Activated CD8-positive, alpha-beta T cell treated with anti-CD3 and anti-CD28 coated beads for 36 hours (primary cell): Measurements from ENCODE around the gene TFEB. TPM values are rescaled to one million over a fixed set of nuclear protein-coding genes. Genes with fewer than 3 reads are reported as not detected.

Experiments
- ATAC-seq: fragments of 200-7000 bp; cut with Tn5 transposase; one replicate; pipeline ENCODE4 v1.10.0; 2021; ENCODE audit warnings: mild to moderate bottlenecking, moderate library complexity
- CTCF ChIA-PET: fragments of 350-600 bp; sonication (Branson Sonifier 250); formaldehyde crosslinking; loops from one replicate; lab custom pipeline; 2021; ENCODE audit warnings: antibody characterized with exemption; lab: Charles Lee
- POLR2A ChIA-PET: fragments of 350-600 bp; sonication (Branson Sonifier 250); formaldehyde crosslinking; loops from one replicate; lab custom pipeline; 2021; ENCODE audit warnings: antibody characterized with exemption; lab: Charles Lee
- DNase-seq: peaks from one replicate; pipeline ENCODE4 v3.0.0-alpha.2; 2020
- H3K27ac Mint-ChIP-seq: one replicate; pipeline ENCODE4 v1.8.0; 2021; ENCODE audit warnings: mild to moderate bottlenecking, mixed read lengths
- H3K27me3 Mint-ChIP-seq: one replicate; pipeline ENCODE4 v1.8.0; 2021; ENCODE audit warnings: mixed read lengths
- H3K36me3 Mint-ChIP-seq: one replicate; pipeline ENCODE4 v1.8.0; 2021; ENCODE audit warnings: low read depth, mixed read lengths
- H3K4me1 Mint-ChIP-seq: one replicate; pipeline ENCODE4 v1.8.0; 2021; ENCODE audit warnings: low read depth, mixed read lengths
- H3K4me3 Mint-ChIP-seq: one replicate; pipeline ENCODE4 v1.8.0; 2021; ENCODE audit warnings: mild to moderate bottlenecking, moderate library complexity, mixed read lengths
- H3K9me3 Mint-ChIP-seq: one replicate; pipeline ENCODE4 v1.8.0; 2021; ENCODE audit warnings: mixed read lengths
- CTCF ChIP-seq: fragments of 200-600 bp; IDR thresholded peaks from one replicate; pipeline ENCODE4 v1.8.0; 2022; ENCODE audit warnings: antibody characterized with exemption, mild to moderate bottlenecking
- intact Hi-C: fragments of 100-400 bp; cut with micrococcal nuclease; formaldehyde crosslinking; loops from one replicate; pipeline ENCODE4 v1.10.0; 2022
- total RNA-seq, 2 experiments: library from RNA; stranded (reverse); gene quantifications; one replicate each; pipeline ENCODE4 v1.2.3, GENCODE V29; 2021

Gene TFEB
- total RNA-seq, 2 experiments from 2014 or later: 14.6 to 15.9 TPM

GRCh38 chr6:41728073-41728936 is 7.1 kb downstream of the TFEB start:
- no peak overlapping the region for H3K4me3 Mint-ChIP-seq
- POLR2A ChIA-PET: no interaction called here
- H3K27ac Mint-ChIP-seq: no peak overlapping the region
- intact Hi-C loops: no loop called here
- no peaks in the 10 kb centered on the region for H3K36me3 Mint-ChIP-seq
- DNase-seq: no peak
- H3K27me3 Mint-ChIP-seq: no peaks in the 10 kb centered on the region
- H3K4me1 Mint-ChIP-seq: peaks cover 38% of the 10 kb centered on the region
- CTCF ChIA-PET: no interaction called here
- TF ChIP-seq CTCF: no peak
- ATAC-seq: no peak
- no peaks in the 10 kb centered on the region for H3K9me3 Mint-ChIP-seq

- intact Hi-C loops: no loop called here
- ChIA-PET CTCF (no interaction called here), POLR2A (no interaction called here)
- peaks cover 33% of the 10 kb centered on the region for H3K4me1 Mint-ChIP-seq
- H3K36me3 Mint-ChIP-seq: no peaks in the 10 kb centered on the region
- H3K27me3 Mint-ChIP-seq: no peaks in the 10 kb centered on the region
- no peak for DNase-seq
- no peak overlapping the region for H3K27ac Mint-ChIP-seq
- no peaks in the 10 kb centered on the region for H3K9me3 Mint-ChIP-seq
- ATAC-seq: no peak
- no peak overlapping the region for H3K4me3 Mint-ChIP-seq
- no peak for TF ChIP-seq CTCF
Observed at GRCh38 chr6:41727705-41728072, 7.7 kb downstream of the TFEB start.

- Mint-ChIP-seq H3K27me3 (no peaks in the 10 kb centered on the region), H3K36me3 (no peaks in the 10 kb centered on the region), H3K9me3 (no peaks in the 10 kb centered on the region), H3K4me3 (no peak overlapping the region), H3K4me1 (peaks cover 29% of the 10 kb centered on the region), H3K27ac (no peak overlapping the region)
- no peak for TF ChIP-seq CTCF
- DNase-seq (no peak), ATAC-seq (no peak)
- intact Hi-C loops: no loop called here
- ChIA-PET POLR2A (no interaction called here), CTCF (no interaction called here)
Observed at GRCh38 chr6:41726876-41727275, 8.5 kb downstream of the TFEB start.

GRCh38 chr6:41724586-41725501 is 10.6 kb downstream of the TFEB start:
- H3K4me3 Mint-ChIP-seq: no peak overlapping the region
- CTCF ChIA-PET: no interaction called here
- intact Hi-C loops: no loop called here
- POLR2A ChIA-PET: no interaction called here
- DNase-seq (no peak), ATAC-seq (no peak)
- TF ChIP-seq CTCF: no peak
- no peak overlapping the region for H3K27ac Mint-ChIP-seq
- H3K36me3 Mint-ChIP-seq: no peaks in the 10 kb centered on the region
- H3K4me1 Mint-ChIP-seq: peaks cover 11% of the 10 kb centered on the region
- no peaks in the 10 kb centered on the region for H3K9me3 Mint-ChIP-seq
- H3K27me3 Mint-ChIP-seq: no peaks in the 10 kb centered on the region

- intact Hi-C loops: no loop called here
- H3K4me1 Mint-ChIP-seq: peaks cover 8% of the 10 kb centered on the region
- H3K27me3 Mint-ChIP-seq: no peaks in the 10 kb centered on the region
- H3K36me3 Mint-ChIP-seq: no peaks in the 10 kb centered on the region
- H3K9me3 Mint-ChIP-seq: no peaks in the 10 kb centered on the region
- no peak overlapping the region for H3K27ac Mint-ChIP-seq
- no peak for DNase-seq
- no peak for TF ChIP-seq CTCF
- ChIA-PET CTCF (no interaction called here), POLR2A (no interaction called here)
- H3K4me3 Mint-ChIP-seq: no peak overlapping the region
- no peak for ATAC-seq
Observed at GRCh38 chr6:41724228-41724580, 11.2 kb downstream of the TFEB start.
